WTC11 (cell line): Measurements from ENCODE around the gene PAPPA2. TPM values are rescaled to one million over a fixed set of nuclear protein-coding genes. Genes with fewer than 3 reads are reported as not detected.

ENCODE experiments used
- ATAC-seq: fragments of 200-7000 bp; cut with Tn5 transposase; 2 replicates; pipeline ENCODE4 v1.10.0; 2021; ENCODE audit warnings: mild to moderate bottlenecking, moderate library complexity
- CTCF ChIA-PET: fragments of 300-600 bp; sonication (Branson Sonifier 250); formaldehyde crosslinking; loops from one replicate; lab custom pipeline; 2021; ENCODE audit warnings: antibody characterized with exemption; lab: Charles Lee
- POLR2A ChIA-PET: fragments of 350-600 bp; sonication (Branson Sonifier 250); formaldehyde crosslinking; loops from one replicate; lab custom pipeline; 2021; ENCODE audit warnings: antibody characterized with exemption; lab: Charles Lee
- DNase-seq: peaks from one replicate; pipeline ENCODE4 v3.0.0; 2021; ENCODE audit warnings: low spot score
- H3K27ac Mint-ChIP-seq: 2 replicates; pipeline ENCODE4 v1.8.0; 2021; ENCODE audit warnings: mixed read lengths
- H3K27me3 Mint-ChIP-seq: 2 replicates; pipeline ENCODE4 v1.8.0; 2021; ENCODE audit warnings: low read depth, mild to moderate bottlenecking, moderate library complexity, mixed read lengths
- H3K36me3 Mint-ChIP-seq: 2 replicates; pipeline ENCODE4 v1.8.0; 2021; ENCODE audit warnings: mixed read lengths
- H3K4me1 Mint-ChIP-seq: 2 replicates; pipeline ENCODE4 v1.8.0; 2022; ENCODE audit warnings: mixed read lengths
- H3K4me3 Mint-ChIP-seq: 2 replicates; pipeline ENCODE4 v1.8.0; 2021; ENCODE audit warnings: mild to moderate bottlenecking, moderate library complexity, mixed read lengths
- H3K9me3 Mint-ChIP-seq: 2 replicates; pipeline ENCODE4 v1.8.0; 2021; ENCODE audit warnings: mixed read lengths
- ELF4 ChIP-seq: sonication (generic); formaldehyde crosslinking; IDR thresholded peaks from 2 replicates; pipeline ENCODE4 v1.8.1; 2022; ENCODE audit warnings: low read depth, mild to moderate bottlenecking, moderate library complexity, missing genetic modification reagents
- EMX1 ChIP-seq: fragments of 250-450 bp; sonication (Bioruptor Pico); IDR thresholded peaks from 2 replicates; pipeline ENCODE4 v1.8.0; 2021; ENCODE audit warnings: mild to moderate bottlenecking
- HMGA2 ChIP-seq: fragments of 250-450 bp; sonication (Bioruptor Pico); IDR thresholded peaks from 2 replicates; pipeline ENCODE4 v1.4.0; 2021; ENCODE audit warnings: mild to moderate bottlenecking, moderate library complexity
- JAZF1 ChIP-seq: fragments of 250-450 bp; sonication (Bioruptor Pico); IDR thresholded peaks from 2 replicates; pipeline ENCODE4 v1.9.0; 2021; ENCODE audit warnings: moderate library complexity, mild to moderate bottlenecking, inconsistent platforms
- JUN ChIP-seq: sonication (generic); formaldehyde crosslinking; IDR thresholded peaks from 2 replicates; pipeline ENCODE4 v1.8.0; 2023; ENCODE audit warnings: mild to moderate bottlenecking, missing genetic modification reagents
- MXD4 ChIP-seq: fragments of 250-450 bp; sonication (Bioruptor Pico); IDR thresholded peaks from 2 replicates; pipeline ENCODE4 v1.8.0; 2021; ENCODE audit warnings: mild to moderate bottlenecking, moderate library complexity, borderline replicate concordance
- MYBL2 ChIP-seq: sonication (generic); formaldehyde crosslinking; IDR thresholded peaks from 2 replicates; pipeline ENCODE4 v1.8.1; 2023; ENCODE audit warnings: mild to moderate bottlenecking, moderate library complexity, missing genetic modification reagents
- OVOL2 ChIP-seq: fragments of 250-450 bp; sonication (Bioruptor Pico); IDR thresholded peaks from 2 replicates; pipeline ENCODE4 v1.9.0; 2021; ENCODE audit warnings: mild to moderate bottlenecking, borderline replicate concordance
- RELA ChIP-seq: sonication (generic); formaldehyde crosslinking; IDR thresholded peaks from 2 replicates; pipeline ENCODE4 v1.8.1; 2022; ENCODE audit warnings: missing genetic modification reagents, mild to moderate bottlenecking, borderline replicate concordance
- SMAD3 ChIP-seq: sonication (generic); formaldehyde crosslinking; IDR thresholded peaks from 2 replicates; pipeline ENCODE4 v1.8.0; 2022; ENCODE audit warnings: missing genetic modification reagents, mild to moderate bottlenecking, borderline replicate concordance
- ZNF396 ChIP-seq: fragments of 250-450 bp; sonication (Bioruptor Pico); IDR thresholded peaks from 2 replicates; pipeline ENCODE4 v1.8.0; 2021; ENCODE audit warnings: mild to moderate bottlenecking, moderate library complexity, borderline replicate concordance
- total RNA-seq: library from RNA; stranded (reverse); gene quantifications from 3 replicates; pipeline ENCODE4 v1.2.3, GENCODE V29; 2021
- TF ChIP-seq, protein P1 (sequence below): fragments of 250-450 bp; sonication (Bioruptor Pico); IDR thresholded peaks from 2 replicates; pipeline ENCODE4 v1.9.0; 2021; ENCODE audit warnings: mild to moderate bottlenecking
- TF ChIP-seq, protein P2 (sequence below): sonication (generic); formaldehyde crosslinking; IDR thresholded peaks from 2 replicates; pipeline ENCODE4 v1.8.1; 2023; ENCODE audit warnings: mild to moderate bottlenecking, missing genetic modification reagents
- TF ChIP-seq, protein P3 (sequence below): sonication (generic); formaldehyde crosslinking; IDR thresholded peaks from 2 replicates; pipeline ENCODE4 v1.8.0; 2022; ENCODE audit warnings: mild to moderate bottlenecking, missing genetic modification reagents
- TF ChIP-seq, protein P4 (sequence below): sonication (generic); formaldehyde crosslinking; IDR thresholded peaks from 2 replicates; pipeline ENCODE4 v1.8.1; 2023; ENCODE audit warnings: mild to moderate bottlenecking, missing genetic modification reagents, moderate library complexity
- TF ChIP-seq, protein P5 (sequence below): sonication (generic); formaldehyde crosslinking; IDR thresholded peaks from 2 replicates; pipeline ENCODE4 v1.8.1; 2023; ENCODE audit warnings: mild to moderate bottlenecking, missing genetic modification reagents, borderline replicate concordance
- TF ChIP-seq, protein P6 (sequence below): fragments of 250-450 bp; sonication (Bioruptor Pico); IDR thresholded peaks from 2 replicates; pipeline ENCODE4 v2.1.2; 2022; ENCODE audit warnings: mild to moderate bottlenecking, moderate library complexity
- TF ChIP-seq, protein P7 (sequence below): sonication (generic); formaldehyde crosslinking; IDR thresholded peaks from 2 replicates; pipeline ENCODE4 v1.8.1; 2022; ENCODE audit warnings: missing genetic modification reagents, borderline replicate concordance

The PAPPA2 gene
- total RNA-seq, 1 experiment from 2014 or later, result 0.74 TPM

DNA sequence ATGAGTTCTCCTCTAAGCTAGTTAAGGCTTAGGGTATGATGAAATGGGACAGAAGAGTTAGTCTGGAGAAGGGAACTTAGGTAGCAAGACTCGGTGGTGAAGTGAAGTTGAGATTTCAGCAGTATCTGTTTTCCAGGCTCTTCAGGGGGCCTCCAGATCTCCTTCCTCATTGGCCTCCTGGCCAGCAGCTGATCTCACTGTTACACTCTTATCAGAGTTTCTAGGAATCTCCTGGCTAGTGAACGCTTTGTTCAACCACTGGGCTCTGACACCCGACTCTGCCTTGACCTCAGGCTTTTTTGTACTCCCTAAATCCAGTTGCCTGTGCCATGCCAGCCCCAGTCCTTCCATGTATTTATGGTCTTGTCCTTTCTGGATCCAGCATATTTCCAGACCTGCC is 390.5 kb downstream of the PAPPA2 start:
- H3K27ac Mint-ChIP-seq, result no peak overlapping the region
- DNase-seq (no peak), ATAC-seq (no peak)
- no peak overlapping the region for H3K4me3 Mint-ChIP-seq
- POLR2A ChIA-PET, result no interaction called here
- TF ChIP-seq, protein P1, sequence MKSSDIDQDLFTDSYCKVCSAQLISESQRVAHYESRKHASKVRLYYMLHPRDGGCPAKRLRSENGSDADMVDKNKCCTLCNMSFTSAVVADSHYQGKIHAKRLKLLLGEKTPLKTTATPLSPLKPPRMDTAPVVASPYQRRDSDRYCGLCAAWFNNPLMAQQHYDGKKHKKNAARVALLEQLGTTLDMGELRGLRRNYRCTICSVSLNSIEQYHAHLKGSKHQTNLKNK (CRISPR knock-in tag), result no peak
- TF ChIP-seq OVOL2 (CRISPR knock-in tag) (no peak), MXD4 (CRISPR knock-in tag) (no peak), RELA (CRISPR knock-in tag) (no peak), SMAD3 (no peak), MYBL2 (CRISPR knock-in tag) (no peak)
- TF ChIP-seq, protein P2, sequence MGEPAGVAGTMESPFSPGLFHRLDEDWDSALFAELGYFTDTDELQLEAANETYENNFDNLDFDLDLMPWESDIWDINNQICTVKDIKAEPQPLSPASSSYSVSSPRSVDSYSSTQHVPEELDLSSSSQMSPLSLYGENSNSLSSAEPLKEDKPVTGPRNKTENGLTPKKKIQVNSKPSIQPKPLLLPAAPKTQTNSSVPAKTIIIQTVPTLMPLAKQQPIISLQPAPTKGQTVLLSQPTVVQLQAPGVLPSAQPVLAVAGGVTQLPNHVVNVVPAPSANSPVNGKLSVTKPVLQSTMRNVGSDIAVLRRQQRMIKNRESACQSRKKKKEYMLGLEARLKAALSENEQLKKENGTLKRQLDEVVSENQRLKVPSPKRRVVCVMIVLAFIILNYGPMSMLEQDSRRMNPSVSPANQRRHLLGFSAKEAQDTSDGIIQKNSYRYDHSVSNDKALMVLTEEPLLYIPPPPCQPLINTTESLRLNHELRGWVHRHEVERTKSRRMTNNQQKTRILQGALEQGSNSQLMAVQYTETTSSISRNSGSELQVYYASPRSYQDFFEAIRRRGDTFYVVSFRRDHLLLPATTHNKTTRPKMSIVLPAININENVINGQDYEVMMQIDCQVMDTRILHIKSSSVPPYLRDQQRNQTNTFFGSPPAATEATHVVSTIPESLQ (CRISPR knock-in tag), result no peak
- TF ChIP-seq, protein P3, sequence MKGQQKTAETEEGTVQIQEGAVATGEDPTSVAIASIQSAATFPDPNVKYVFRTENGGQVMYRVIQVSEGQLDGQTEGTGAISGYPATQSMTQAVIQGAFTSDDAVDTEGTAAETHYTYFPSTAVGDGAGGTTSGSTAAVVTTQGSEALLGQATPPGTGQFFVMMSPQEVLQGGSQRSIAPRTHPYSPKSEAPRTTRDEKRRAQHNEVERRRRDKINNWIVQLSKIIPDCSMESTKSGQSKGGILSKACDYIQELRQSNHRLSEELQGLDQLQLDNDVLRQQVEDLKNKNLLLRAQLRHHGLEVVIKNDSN, result no peak
- TF ChIP-seq, protein P4, sequence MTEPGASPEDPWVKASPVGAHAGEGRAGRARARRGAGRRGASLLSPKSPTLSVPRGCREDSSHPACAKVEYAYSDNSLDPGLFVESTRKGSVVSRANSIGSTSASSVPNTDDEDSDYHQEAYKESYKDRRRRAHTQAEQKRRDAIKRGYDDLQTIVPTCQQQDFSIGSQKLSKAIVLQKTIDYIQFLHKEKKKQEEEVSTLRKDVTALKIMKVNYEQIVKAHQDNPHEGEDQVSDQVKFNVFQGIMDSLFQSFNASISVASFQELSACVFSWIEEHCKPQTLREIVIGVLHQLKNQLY (CRISPR knock-in tag), result no peak
- TF ChIP-seq, protein P5, sequence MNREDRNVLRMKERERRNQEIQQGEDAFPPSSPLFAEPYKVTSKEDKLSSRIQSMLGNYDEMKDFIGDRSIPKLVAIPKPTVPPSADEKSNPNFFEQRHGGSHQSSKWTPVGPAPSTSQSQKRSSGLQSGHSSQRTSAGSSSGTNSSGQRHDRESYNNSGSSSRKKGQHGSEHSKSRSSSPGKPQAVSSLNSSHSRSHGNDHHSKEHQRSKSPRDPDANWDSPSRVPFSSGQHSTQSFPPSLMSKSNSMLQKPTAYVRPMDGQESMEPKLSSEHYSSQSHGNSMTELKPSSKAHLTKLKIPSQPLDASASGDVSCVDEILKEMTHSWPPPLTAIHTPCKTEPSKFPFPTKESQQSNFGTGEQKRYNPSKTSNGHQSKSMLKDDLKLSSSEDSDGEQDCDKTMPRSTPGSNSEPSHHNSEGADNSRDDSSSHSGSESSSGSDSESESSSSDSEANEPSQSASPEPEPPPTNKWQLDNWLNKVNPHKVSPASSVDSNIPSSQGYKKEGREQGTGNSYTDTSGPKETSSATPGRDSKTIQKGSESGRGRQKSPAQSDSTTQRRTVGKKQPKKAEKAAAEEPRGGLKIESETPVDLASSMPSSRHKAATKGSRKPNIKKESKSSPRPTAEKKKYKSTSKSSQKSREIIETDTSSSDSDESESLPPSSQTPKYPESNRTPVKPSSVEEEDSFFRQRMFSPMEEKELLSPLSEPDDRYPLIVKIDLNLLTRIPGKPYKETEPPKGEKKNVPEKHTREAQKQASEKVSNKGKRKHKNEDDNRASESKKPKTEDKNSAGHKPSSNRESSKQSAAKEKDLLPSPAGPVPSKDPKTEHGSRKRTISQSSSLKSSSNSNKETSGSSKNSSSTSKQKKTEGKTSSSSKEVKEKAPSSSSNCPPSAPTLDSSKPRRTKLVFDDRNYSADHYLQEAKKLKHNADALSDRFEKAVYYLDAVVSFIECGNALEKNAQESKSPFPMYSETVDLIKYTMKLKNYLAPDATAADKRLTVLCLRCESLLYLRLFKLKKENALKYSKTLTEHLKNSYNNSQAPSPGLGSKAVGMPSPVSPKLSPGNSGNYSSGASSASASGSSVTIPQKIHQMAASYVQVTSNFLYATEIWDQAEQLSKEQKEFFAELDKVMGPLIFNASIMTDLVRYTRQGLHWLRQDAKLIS (CRISPR knock-in tag), result no peak
- H3K9me3 Mint-ChIP-seq, result no peaks in the 10 kb centered on the region
- H3K4me1 Mint-ChIP-seq, result no peaks in the 10 kb centered on the region
- H3K36me3 Mint-ChIP-seq, result no peaks in the 10 kb centered on the region
- CTCF ChIA-PET, result no interaction called here
- no peaks in the 10 kb centered on the region; the same call in 1 of the 2 replicates for H3K27me3 Mint-ChIP-seq

DNA sequence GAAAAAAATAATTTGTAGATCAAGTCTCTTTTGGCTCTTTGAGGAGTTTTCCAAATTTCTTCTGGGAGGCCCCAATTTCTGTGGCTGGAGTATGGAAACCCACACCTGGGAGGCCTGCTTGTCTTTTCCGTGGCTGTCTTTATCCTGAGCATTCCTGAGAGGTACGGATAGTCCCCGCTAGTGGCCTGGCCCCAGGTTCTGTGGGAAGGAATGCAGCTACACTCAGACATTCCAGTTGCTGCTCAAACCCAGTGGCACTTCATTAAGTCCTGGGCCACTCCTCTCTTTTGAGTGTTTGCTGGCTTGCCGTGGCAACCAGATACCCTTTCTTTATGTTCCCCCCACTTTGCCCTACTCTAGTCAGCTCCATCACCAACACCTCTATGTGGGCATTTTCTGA is 391.1 kb downstream of the PAPPA2 start:
- no peaks in the 10 kb centered on the region for H3K9me3 Mint-ChIP-seq
- no peaks in the 10 kb centered on the region for H3K36me3 Mint-ChIP-seq
- H3K4me1 Mint-ChIP-seq, result no peaks in the 10 kb centered on the region
- ChIA-PET CTCF (no interaction called here), POLR2A (no interaction called here)
- DNase-seq (no peak), ATAC-seq (peak; percentile 47; the same call in 1 of the 2 replicates)
- no peak overlapping the region for H3K4me3 Mint-ChIP-seq
- H3K27me3 Mint-ChIP-seq, result no peaks in the 10 kb centered on the region; the same call in 1 of the 2 replicates
- H3K27ac Mint-ChIP-seq, result no peak overlapping the region
- TF ChIP-seq ZNF396 (CRISPR knock-in tag) (no peak), JAZF1 (no peak)
- TF ChIP-seq, all 79 proteins: peak for 0

DNA sequence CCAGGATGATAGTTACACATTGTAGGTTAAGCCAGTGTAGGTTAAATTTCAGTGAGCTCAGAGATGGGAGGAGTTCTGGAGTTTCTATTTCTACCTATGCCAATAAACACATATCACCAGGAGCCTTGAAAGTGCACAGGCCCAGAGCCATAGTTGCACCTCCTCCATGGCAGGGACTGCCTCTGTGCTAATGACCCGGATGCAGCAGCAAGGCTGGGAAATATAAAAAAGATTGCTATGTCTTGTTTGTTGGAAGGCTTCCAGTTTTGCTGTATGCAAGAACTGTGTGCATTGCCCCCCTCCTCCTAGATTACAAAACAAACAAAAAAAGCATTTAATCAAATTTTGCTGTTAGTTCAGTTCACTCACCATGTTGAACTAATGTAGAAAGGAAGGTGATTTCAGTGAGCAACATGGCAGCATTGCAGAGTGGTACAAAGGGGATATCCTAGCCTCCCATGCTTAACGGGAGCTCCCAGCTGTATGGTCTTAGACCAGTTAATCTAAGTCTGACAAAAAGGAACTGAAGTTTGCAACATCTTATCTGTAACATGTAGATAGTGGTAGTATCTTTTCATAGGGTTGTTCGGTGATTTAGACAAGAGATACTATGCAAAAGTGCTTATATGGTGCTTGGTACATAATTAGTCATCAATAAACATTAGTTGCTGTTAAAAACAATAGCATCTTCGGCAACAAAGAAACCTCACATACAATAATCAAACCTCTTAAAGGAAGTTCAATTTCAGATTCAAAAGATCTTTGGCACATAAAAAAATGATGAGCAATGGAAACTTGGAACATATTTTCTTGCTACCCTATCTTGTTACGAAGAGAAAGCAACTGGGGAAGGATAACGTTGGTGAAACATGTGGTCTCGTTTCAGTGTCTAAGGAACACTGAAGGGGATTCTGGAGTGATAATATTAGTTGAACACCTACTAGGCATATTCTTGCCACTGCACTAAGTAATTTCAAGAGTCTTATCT is 392.1 kb downstream of the PAPPA2 start:
- no peak for TF ChIP-seq JUN (CRISPR knock-in tag)
- TF ChIP-seq ZNF396 (CRISPR knock-in tag), result no peak
- no peak for TF ChIP-seq MYBL2 (CRISPR knock-in tag)
- TF ChIP-seq HMGA2 (CRISPR knock-in tag), result no peak
- TF ChIP-seq ELF4 (CRISPR knock-in tag), result no peak
- TF ChIP-seq, protein P6, sequence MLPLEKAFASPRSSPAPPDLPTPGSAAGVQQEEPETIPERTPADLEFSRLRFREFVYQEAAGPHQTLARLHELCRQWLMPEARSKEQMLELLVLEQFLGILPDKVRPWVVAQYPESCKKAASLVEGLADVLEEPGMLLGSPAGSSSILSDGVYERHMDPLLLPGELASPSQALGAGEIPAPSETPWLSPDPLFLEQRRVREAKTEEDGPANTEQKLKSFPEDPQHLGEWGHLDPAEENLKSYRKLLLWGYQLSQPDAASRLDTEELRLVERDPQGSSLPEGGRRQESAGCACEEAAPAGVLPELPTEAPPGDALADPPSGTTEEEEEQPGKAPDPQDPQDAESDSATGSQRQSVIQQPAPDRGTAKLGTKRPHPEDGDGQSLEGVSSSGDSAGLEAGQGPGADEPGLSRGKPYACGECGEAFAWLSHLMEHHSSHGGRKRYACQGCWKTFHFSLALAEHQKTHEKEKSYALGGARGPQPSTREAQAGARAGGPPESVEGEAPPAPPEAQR (CRISPR knock-in tag), result no peak
- TF ChIP-seq, protein P7, sequence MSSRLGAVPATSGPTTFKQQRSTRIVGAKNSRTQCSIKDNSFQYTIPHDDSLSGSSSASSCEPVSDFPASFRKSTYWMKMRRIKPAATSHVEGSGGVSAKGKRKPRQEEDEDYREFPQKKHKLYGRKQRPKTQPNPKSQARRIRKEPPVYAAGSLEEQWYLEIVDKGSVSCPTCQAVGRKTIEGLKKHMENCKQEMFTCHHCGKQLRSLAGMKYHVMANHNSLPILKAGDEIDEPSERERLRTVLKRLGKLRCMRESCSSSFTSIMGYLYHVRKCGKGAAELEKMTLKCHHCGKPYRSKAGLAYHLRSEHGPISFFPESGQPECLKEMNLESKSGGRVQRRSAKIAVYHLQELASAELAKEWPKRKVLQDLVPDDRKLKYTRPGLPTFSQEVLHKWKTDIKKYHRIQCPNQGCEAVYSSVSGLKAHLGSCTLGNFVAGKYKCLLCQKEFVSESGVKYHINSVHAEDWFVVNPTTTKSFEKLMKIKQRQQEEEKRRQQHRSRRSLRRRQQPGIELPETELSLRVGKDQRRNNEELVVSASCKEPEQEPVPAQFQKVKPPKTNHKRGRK, result no peak
- no peak for TF ChIP-seq EMX1 (CRISPR knock-in tag)
- ChIA-PET POLR2A (no interaction called here), CTCF (interaction anchor here (0.5 kb wide), 1 partner anchor 17 kb away, joined by 3 read pairs; no protein-coding TSS in a partner anchor)
- H3K27me3 Mint-ChIP-seq, result no peaks in the 10 kb centered on the region; the same call in 1 of the 2 replicates
- no peaks in the 10 kb centered on the region for H3K36me3 Mint-ChIP-seq
- ATAC-seq (no peak), DNase-seq (no peak)
- no peak overlapping the region for H3K4me3 Mint-ChIP-seq
- no peaks in the 10 kb centered on the region for H3K9me3 Mint-ChIP-seq
- H3K27ac Mint-ChIP-seq, result no peak overlapping the region
- H3K4me1 Mint-ChIP-seq, result no peaks in the 10 kb centered on the region
